Erythroblast (primary cell): ENCODE data around the gene TRA2B.
"Not testable (repeated sequence)": the region's sequence is repeated elsewhere in the genome, so short reads cannot be mapped to it uniquely, and the experiment has no call there.

Experiments
- GATA1 ChIP-seq: IDR thresholded peaks from 2 replicates; pipeline ENCODE4 v1.6.1; 2011; ENCODE audit warnings: low read depth, mild to moderate bottlenecking, control low read depth, low read length, moderate library complexity
- POLR2A ChIP-seq: IDR thresholded peaks from 2 replicates; pipeline ENCODE4 v1.6.1; 2011; ENCODE audit warnings: mild to moderate bottlenecking, low read length

GRCh38 chr3:185911076-185911448 is 26.8 kb downstream of the TRA2B start:
- TF ChIP-seq GATA1, POLR2A: not testable (repeated sequence)
